Adrenal gland (tissue), 5 donors: ENCODE measurements around the gene ZNF613.
"Not testable (repeated sequence)": the region's sequence is repeated elsewhere in the genome, so short reads cannot be mapped to it uniquely, and the experiment has no call there.

Source experiments
- POLR2A ChIP-seq, 2 donors: fragments of 450-650 bp; IDR thresholded peaks; one replicate each; pipeline ENCODE4 v1.6.1; 2017; ENCODE audit warnings: antibody characterized with exemption in 2 of 2, mild to moderate bottlenecking in 2 of 2, moderate library complexity in 1 of 2
- TF ChIP-seq, protein P1 (sequence below), 6 experiments: fragments of 450-650 bp in 4 of 6; fragments of 200-600 bp in 2 of 6; sonication (generic) in 1 of 6; IDR thresholded peaks; 1 replicate in 5 of 6; 2 replicates in 1 of 6; pipeline versions ENCODE4 v1.5.1 to v1.8.0; 2016 to 2021; ENCODE audit warnings: antibody characterized with exemption in 6 of 6, mild to moderate bottlenecking in 2 of 6, moderate library complexity in 1 of 6
- donor health status: DM: no; HTN: no; CAD: no.

- TF ChIP-seq, protein P1, sequence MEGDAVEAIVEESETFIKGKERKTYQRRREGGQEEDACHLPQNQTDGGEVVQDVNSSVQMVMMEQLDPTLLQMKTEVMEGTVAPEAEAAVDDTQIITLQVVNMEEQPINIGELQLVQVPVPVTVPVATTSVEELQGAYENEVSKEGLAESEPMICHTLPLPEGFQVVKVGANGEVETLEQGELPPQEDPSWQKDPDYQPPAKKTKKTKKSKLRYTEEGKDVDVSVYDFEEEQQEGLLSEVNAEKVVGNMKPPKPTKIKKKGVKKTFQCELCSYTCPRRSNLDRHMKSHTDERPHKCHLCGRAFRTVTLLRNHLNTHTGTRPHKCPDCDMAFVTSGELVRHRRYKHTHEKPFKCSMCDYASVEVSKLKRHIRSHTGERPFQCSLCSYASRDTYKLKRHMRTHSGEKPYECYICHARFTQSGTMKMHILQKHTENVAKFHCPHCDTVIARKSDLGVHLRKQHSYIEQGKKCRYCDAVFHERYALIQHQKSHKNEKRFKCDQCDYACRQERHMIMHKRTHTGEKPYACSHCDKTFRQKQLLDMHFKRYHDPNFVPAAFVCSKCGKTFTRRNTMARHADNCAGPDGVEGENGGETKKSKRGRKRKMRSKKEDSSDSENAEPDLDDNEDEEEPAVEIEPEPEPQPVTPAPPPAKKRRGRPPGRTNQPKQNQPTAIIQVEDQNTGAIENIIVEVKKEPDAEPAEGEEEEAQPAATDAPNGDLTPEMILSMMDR (IDR thresholded peaks at IDR 0.05), result not testable (repeated sequence)
- not testable (repeated sequence) for TF ChIP-seq POLR2A (IDR thresholded peaks at IDR 0.05)
Observed at GRCh38 chr19:51960621-51961233, 33.5 kb downstream of the ZNF613 start.
